ENCODE data around the gene PHC3.

DNA sequence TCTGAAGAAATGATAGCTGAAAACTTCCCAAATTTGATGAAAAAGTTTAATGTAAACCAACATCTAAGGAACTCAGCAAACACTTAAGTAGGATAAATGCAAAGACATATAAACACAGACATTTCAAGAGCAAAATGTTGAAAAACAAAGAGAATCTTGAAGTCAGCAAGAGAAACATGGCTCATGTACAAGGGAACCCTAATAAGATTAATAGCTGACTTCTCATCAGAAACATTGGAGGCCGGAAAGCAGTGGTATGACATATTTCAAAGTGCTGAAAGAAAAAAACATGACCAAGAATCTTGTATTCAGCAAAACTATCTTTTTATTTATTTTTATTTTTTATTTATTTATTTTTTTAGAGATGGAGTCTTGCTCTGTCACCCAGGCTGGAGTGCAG lies 30.1 kb upstream of the PHC3 start:
- TF ChIP-seq, protein P1, sequence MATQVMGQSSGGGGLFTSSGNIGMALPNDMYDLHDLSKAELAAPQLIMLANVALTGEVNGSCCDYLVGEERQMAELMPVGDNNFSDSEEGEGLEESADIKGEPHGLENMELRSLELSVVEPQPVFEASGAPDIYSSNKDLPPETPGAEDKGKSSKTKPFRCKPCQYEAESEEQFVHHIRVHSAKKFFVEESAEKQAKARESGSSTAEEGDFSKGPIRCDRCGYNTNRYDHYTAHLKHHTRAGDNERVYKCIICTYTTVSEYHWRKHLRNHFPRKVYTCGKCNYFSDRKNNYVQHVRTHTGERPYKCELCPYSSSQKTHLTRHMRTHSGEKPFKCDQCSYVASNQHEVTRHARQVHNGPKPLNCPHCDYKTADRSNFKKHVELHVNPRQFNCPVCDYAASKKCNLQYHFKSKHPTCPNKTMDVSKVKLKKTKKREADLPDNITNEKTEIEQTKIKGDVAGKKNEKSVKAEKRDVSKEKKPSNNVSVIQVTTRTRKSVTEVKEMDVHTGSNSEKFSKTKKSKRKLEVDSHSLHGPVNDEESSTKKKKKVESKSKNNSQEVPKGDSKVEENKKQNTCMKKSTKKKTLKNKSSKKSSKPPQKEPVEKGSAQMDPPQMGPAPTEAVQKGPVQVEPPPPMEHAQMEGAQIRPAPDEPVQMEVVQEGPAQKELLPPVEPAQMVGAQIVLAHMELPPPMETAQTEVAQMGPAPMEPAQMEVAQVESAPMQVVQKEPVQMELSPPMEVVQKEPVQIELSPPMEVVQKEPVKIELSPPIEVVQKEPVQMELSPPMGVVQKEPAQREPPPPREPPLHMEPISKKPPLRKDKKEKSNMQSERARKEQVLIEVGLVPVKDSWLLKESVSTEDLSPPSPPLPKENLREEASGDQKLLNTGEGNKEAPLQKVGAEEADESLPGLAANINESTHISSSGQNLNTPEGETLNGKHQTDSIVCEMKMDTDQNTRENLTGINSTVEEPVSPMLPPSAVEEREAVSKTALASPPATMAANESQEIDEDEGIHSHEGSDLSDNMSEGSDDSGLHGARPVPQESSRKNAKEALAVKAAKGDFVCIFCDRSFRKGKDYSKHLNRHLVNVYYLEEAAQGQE (IDR thresholded peaks at IDR 0.05; ENCODE audit: insufficient replicate concordance, low read depth), result no peak
- TF ChIP-seq, protein P2, sequence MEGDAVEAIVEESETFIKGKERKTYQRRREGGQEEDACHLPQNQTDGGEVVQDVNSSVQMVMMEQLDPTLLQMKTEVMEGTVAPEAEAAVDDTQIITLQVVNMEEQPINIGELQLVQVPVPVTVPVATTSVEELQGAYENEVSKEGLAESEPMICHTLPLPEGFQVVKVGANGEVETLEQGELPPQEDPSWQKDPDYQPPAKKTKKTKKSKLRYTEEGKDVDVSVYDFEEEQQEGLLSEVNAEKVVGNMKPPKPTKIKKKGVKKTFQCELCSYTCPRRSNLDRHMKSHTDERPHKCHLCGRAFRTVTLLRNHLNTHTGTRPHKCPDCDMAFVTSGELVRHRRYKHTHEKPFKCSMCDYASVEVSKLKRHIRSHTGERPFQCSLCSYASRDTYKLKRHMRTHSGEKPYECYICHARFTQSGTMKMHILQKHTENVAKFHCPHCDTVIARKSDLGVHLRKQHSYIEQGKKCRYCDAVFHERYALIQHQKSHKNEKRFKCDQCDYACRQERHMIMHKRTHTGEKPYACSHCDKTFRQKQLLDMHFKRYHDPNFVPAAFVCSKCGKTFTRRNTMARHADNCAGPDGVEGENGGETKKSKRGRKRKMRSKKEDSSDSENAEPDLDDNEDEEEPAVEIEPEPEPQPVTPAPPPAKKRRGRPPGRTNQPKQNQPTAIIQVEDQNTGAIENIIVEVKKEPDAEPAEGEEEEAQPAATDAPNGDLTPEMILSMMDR (IDR thresholded peaks at IDR 0.05; ENCODE audit: insufficient read depth, low read length), result no peak
- TF ChIP-seq GABPA (IDR thresholded peaks at IDR 0.05; ENCODE audit: low read depth) (no peak), POLR2AphosphoS5 (IDR thresholded peaks at IDR 0.05; ENCODE audit: low read depth) (no peak)

Measured in HL-60 (cell line).